GM12801 (cell line): Measurements from ENCODE around the gene TNNC1.

Experiments used
- TF ChIP-seq, protein P1 (sequence below): IDR thresholded peaks from one replicate; pipeline ENCODE4 v1.5.1; 2011; ENCODE audit warnings: control low read depth; ENCODE audit not compliant: insufficient read length; ENCODE audit errors: extremely low read depth

TNNC1 gene

GRCh38 chr3:52438579-52439425 lies 15.0 kb downstream of the TNNC1 start:
- TF ChIP-seq, protein P1, sequence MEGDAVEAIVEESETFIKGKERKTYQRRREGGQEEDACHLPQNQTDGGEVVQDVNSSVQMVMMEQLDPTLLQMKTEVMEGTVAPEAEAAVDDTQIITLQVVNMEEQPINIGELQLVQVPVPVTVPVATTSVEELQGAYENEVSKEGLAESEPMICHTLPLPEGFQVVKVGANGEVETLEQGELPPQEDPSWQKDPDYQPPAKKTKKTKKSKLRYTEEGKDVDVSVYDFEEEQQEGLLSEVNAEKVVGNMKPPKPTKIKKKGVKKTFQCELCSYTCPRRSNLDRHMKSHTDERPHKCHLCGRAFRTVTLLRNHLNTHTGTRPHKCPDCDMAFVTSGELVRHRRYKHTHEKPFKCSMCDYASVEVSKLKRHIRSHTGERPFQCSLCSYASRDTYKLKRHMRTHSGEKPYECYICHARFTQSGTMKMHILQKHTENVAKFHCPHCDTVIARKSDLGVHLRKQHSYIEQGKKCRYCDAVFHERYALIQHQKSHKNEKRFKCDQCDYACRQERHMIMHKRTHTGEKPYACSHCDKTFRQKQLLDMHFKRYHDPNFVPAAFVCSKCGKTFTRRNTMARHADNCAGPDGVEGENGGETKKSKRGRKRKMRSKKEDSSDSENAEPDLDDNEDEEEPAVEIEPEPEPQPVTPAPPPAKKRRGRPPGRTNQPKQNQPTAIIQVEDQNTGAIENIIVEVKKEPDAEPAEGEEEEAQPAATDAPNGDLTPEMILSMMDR = no peak

DNA sequence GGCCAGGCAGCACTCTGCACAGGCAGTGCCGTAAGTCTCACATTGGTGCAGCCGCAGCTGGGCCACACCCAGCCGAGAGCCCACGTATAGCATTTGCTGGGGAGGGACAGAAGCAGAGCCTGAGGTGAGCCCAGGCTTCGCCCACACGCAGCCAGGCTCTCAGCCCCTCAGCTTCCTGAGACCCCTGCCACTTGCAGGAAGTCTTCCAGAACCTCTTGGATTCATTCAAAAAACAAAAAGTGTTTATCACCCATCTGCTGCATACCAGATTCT lies 15.8 kb downstream of the TNNC1 start:
- TF ChIP-seq, protein P1 = no peak

DNA sequence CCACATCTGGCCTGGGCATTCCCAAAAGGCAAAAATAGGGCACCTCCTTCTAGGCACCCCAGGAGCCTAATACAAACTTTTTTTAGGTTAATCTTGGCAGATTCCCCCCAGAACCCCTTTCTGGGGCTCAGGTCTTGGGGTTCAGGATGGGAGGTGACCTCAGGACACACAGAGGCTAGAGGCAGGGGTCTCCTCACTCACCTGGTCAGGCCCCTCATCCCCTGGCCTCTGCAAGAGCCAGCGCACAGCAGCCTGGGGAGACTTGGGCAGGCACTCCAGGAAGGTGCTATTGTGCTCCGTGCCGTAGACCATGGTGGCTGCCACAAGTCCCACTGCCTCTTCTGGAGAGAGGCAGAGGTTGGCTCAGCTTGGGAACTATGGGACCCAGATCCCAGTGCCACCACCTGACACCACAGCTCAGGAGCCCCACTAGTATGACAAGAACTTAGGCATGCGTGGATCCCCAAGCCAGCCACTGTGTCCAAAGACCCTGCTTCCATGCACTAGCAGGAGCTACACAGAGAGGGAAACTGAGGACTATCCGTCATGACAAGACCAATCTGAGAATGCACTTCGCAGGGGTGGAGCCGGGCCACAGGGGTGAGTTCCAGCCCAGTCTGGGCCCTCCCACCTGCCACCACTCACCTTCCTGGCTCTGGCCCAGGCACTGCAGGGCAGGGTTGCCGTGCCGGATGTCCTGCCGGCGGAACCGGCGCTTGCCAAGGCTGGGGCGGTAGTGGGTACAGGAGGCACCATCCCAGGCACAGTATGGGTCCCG lies 16.3 kb downstream of the TNNC1 start:
- TF ChIP-seq, protein P1 = no peak

DNA sequence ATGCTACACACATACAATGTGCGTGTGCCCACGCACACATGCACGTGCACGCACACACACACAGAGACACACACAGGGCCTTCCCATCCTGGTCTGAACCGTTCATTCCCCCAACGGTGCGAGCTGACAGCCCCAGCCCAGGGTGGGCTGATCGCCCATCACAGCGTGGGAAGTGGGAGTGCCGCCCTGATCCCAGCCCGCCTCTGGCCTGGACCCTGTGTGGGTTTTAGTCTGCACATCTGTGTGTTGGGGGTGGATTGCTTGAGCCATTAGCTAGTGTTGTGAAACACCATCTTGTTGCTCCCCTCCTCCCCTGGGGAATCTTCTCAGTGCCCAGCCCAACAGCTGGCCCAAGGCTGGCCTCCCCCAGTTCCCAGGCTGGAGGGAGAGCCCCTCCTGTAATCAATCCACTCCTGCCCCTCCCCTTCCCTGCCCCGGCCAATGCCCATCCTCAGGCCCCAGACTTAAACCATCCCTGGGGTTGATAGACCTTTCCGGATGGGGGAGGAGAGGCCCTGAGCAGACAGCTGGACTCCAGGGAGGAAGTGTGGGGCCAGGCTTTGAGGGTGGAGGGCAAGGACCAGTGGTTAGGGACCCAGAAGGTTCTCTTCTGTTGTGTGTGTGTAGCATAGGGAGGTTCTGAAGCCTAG lies 17.2 kb downstream of the TNNC1 start:
- TF ChIP-seq, protein P1 = no peak

- TF ChIP-seq, protein P1 = no peak
Observed at GRCh38 chr3:52435246-52436101, 18.4 kb downstream of the TNNC1 start.

- TF ChIP-seq, protein P1 = no peak
Observed at GRCh38 chr3:52434491-52435115, 19.2 kb downstream of the TNNC1 start.
